Testis (tissue), 3 donors: ENCODE results near the gene MYO5B. TPM values are rescaled to one million over a fixed set of nuclear protein-coding genes. Genes with fewer than 3 reads are reported as not detected.

Source experiments
- DNase-seq: peaks from one replicate; pipeline ENCODE4 v3.0.0-alpha.2; 2019
- H3K27ac ChIP-seq, 2 donors: fragments of 200-600 bp; sonication (generic); one replicate each; pipeline ENCODE4 v1.5.1; 2019
- H3K27me3 ChIP-seq: fragments of 200-600 bp; sonication (generic); one replicate; pipeline ENCODE4 v1.5.1; 2019
- H3K36me3 ChIP-seq: fragments of 200-600 bp; sonication (generic); one replicate; pipeline ENCODE4 v1.5.1; 2017; ENCODE audit warnings: low read depth; ENCODE audit errors: missing control alignments
- H3K4me1 ChIP-seq: fragments of 200-600 bp; sonication (generic); one replicate; pipeline ENCODE4 v1.5.1; 2019
- H3K4me3 ChIP-seq, 2 donors: fragments of 200-600 bp; sonication (generic); one replicate each; pipeline ENCODE4 v1.5.1; 2017 to 2019
- H3K9me3 ChIP-seq: fragments of 200-600 bp; sonication (generic); one replicate; pipeline ENCODE4 v1.5.1; 2017
- POLR2A ChIP-seq: fragments of 450-650 bp; IDR thresholded peaks from one replicate; pipeline ENCODE4 v1.6.1; 2017; ENCODE audit warnings: antibody characterized with exemption, mild to moderate bottlenecking, moderate library complexity
- WGBS, 2 donors: methylation state at CpG; one replicate each; pipeline ENCODE4 v1.1.5; 2018; 5-methylcytosine and 5-hydroxymethylcytosine counted together
- intact Hi-C: fragments of 100-400 bp; cut with DNase I; formaldehyde crosslinking; loops from one replicate; pipeline ENCODE4 v1.15.1; 2023; ENCODE audit warnings: low total_unique reads
- polyA plus RNA-seq: library from polyadenylated mRNA; stranded (reverse); fragments of 350-450 nt; fragmentation: Illumina TruSeq; extraction: RNeasy Lipid Tissue Mini Kit (QIAGEN cat#74804); gene quantifications from one replicate; pipeline ENCODE4 v1.2.3, GENCODE V29; 2014; ENCODE audit warnings: low read depth, low replicate concordance; ENCODE audit not compliant: insufficient read depth
- total RNA-seq, 2 donors: library from RNA; depleted of rRNA; stranded (reverse); fragments of >200 nt; gene quantifications; one replicate each; pipeline ENCODE4 v1.2.3, GENCODE V29; 2016
- TF ChIP-seq, protein P1 (sequence below), 3 experiments: fragments of 450-650 bp in 2 of 3; fragments of 200-600 bp in 1 of 3; sonication (generic) in 1 of 3; IDR thresholded peaks; one replicate each; pipeline ENCODE4 v1.5.1; 2016 to 2019; ENCODE audit warnings: antibody characterized with exemption in 3 of 3, mild to moderate bottlenecking in 2 of 3, moderate library complexity in 1 of 3

Gene MYO5B
- total and polyA plus RNA-seq, 3 donors from 2014 or later, result 24.8 to 31.8 (median 26.1) TPM

DNA sequence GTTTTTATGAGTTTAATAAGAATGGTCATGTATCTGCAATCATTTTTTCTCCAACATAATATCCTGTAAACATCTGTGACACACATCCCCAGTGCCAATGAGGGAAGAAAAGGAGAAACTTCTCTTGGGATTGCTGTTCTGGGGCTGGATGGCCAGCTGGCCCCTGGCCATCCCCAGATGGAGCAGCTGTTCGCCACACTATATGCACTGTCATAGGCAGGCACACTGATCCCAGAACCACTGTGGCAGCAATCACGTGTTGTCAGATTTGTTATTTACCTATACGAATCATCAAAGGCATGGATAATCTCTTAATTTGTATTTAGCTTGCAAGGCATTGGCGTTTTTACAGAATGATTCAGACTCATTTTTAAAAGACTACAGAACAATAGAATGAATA is 214.1 kb downstream of the MYO5B start:
- Histone ChIP-seq H3K36me3 (no peaks in the 10 kb centered on the region), H3K4me1 (no peaks in the 10 kb centered on the region), H3K9me3 (no peaks in the 10 kb centered on the region), H3K27me3 (no peaks in the 10 kb centered on the region), H3K27ac (no peak overlapping the region), H3K4me3 (no peak overlapping the region)
- 67 to 69% methylated on average over 4 of the region's 4 CpGs for WGBS, 2 donors
- TF ChIP-seq POLR2A, result no peak
- TF ChIP-seq, protein P1, sequence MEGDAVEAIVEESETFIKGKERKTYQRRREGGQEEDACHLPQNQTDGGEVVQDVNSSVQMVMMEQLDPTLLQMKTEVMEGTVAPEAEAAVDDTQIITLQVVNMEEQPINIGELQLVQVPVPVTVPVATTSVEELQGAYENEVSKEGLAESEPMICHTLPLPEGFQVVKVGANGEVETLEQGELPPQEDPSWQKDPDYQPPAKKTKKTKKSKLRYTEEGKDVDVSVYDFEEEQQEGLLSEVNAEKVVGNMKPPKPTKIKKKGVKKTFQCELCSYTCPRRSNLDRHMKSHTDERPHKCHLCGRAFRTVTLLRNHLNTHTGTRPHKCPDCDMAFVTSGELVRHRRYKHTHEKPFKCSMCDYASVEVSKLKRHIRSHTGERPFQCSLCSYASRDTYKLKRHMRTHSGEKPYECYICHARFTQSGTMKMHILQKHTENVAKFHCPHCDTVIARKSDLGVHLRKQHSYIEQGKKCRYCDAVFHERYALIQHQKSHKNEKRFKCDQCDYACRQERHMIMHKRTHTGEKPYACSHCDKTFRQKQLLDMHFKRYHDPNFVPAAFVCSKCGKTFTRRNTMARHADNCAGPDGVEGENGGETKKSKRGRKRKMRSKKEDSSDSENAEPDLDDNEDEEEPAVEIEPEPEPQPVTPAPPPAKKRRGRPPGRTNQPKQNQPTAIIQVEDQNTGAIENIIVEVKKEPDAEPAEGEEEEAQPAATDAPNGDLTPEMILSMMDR (IDR thresholded peaks at IDR 0.05), result no peak
- intact Hi-C loops, result no loop called here
- no peak for DNase-seq

DNA sequence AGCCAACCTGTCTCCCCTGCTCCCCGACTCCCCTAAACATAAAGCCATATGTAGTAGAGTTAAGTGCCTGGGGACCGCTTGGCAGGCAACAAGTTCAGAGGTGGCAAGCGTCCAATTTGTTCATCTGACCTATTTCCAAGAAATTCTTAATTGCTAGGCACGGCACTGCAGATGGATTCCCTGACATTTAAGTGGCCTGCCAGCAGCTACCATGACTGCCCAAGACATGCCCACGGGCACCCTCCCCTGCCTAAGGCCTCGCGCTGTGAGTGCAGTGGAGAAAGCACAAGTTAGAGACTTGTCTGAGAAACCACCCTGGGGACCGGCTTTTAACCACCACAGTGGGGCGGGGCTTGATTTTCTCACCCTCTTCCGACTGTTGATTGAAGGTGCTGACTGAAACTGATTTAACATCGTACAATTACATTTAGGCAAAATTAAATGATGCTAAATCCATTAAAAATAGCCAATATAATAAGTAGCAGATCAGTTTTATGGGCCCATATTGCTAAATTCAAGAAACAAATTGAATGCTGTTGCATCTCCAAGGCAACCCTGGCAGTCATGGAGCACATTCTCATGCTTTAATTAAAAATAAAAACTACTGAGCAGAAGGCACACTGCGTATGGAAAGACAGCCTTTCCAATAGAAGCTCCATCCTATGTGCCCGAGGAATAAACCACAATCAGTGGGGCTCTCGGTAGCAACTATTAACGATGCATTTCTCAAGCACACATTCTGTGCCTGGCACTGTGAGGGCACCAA is 218.0 kb downstream of the MYO5B start:
- WGBS, 2 donors, result 77 to 86% methylated on average over 15 of the region's 15 CpGs
- no peak overlapping the region for H3K4me3 ChIP-seq
- intact Hi-C loops, result no loop called here
- H3K27me3 ChIP-seq, result no peaks in the 10 kb centered on the region
- H3K4me1 ChIP-seq, result no peaks in the 10 kb centered on the region
- no peak overlapping the region for H3K27ac ChIP-seq
- TF ChIP-seq, protein P1 (IDR thresholded peaks at IDR 0.05), result no peak
- TF ChIP-seq POLR2A, result no peak
- H3K9me3 ChIP-seq, result no peaks in the 10 kb centered on the region
- H3K36me3 ChIP-seq, result no peaks in the 10 kb centered on the region
- DNase-seq, result no peak

DNA sequence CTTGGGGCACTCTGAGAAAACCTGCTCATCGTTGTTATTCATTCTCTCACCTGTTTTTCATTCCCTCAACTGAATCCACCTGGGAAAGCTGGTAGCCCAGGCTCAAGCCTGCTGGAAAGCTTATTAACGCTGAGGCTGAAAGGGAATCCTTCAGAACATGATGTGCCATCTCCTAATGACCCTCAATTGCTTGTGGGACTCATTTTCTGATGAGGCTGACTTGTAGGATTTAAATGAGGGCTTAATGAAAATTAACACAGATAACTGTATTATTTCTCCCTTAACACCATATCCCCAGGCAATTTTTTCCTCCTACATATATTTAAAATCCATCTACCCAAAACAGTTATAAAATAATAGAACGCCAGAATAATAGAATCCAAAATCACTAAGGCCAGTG is 218.9 kb downstream of the MYO5B start:
- H3K4me1 ChIP-seq, result no peaks in the 10 kb centered on the region
- no peak overlapping the region for H3K4me3 ChIP-seq
- no peak for DNase-seq
- TF ChIP-seq, protein P1 (IDR thresholded peaks at IDR 0.05), result no peak
- TF ChIP-seq POLR2A, result no peak
- H3K27ac ChIP-seq, result no peak overlapping the region
- H3K36me3 ChIP-seq, result no peaks in the 10 kb centered on the region
- 78 to 79% methylated on average over 3 of the region's 3 CpGs for WGBS, 2 donors
- no peaks in the 10 kb centered on the region for H3K9me3 ChIP-seq
- H3K27me3 ChIP-seq, result no peaks in the 10 kb centered on the region
- intact Hi-C loops, result no loop called here

DNA sequence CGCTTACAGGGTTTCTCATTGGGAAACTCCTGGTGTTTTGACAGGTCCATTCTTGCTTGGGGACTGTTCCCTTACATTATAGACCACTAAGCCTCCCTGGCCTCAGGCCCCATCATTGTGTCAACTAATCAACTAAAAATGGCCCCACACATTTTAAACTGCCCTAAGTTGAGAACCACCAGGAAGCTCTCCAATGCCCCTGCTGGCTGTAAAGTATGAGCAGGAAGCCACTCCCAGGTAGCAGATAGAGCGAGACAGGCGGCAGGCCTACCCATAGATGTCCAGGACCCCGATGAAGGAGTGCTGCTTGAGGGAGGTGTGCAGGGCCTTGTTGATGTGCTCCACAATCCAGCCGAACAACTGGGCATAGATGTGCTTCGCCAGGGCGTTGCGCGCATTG is 220.9 kb downstream of the MYO5B start:
- H3K4me3 ChIP-seq, result no peak overlapping the region
- intact Hi-C loops, result no loop called here
- 95 to 99% methylated on average over 9 of the region's 9 CpGs for WGBS, 2 donors

More for the DNA sequence above, 220.9 kb downstream of the MYO5B start:
- Histone ChIP-seq H3K27ac (no peak overlapping the region), H3K4me1 (no peaks in the 10 kb centered on the region), H3K27me3 (no peaks in the 10 kb centered on the region), H3K36me3 (no peaks in the 10 kb centered on the region), H3K9me3 (no peaks in the 10 kb centered on the region)
- DNase-seq, result no peak
- TF ChIP-seq, protein P1 (IDR thresholded peaks at IDR 0.05), result no peak
- TF ChIP-seq POLR2A, result no peak
